Endothelial cell of umbilical vein (primary cell): ENCODE results near the gene POU6F2. TPM values are rescaled to one million over a fixed set of nuclear protein-coding genes. Genes with fewer than 3 reads are reported as not detected.

ENCODE experiments used
- BruUV-seq: library from RNA; stranded (reverse); fragments of 400-500 nt; replicated peaks from 2 replicates; lab custom pipeline; 2021; lab: Mats Ljungman, UMichigan
- CTCF ChIA-PET: fragments of 300-600, 350-600 bp; sonication (Branson Sonifier 250); formaldehyde crosslinking; loops from one replicate; lab custom pipeline; 2021; ENCODE audit warnings: antibody characterized with exemption, inconsistent platforms; lab: Charles Lee
- POLR2A ChIA-PET: fragments of 300-600, 350-600 bp; sonication (Branson Sonifier 250); formaldehyde crosslinking; loops from one replicate; lab custom pipeline; 2021; ENCODE audit warnings: antibody characterized with exemption, inconsistent platforms; lab: Charles Lee
- DNase-seq: peaks from one replicate; pipeline ENCODE4 v3.0.0-alpha.2; 2011; ENCODE audit warnings: low read depth, low spot score
- FAIRE-seq: peaks from 2 replicates; lab custom pipeline; 2011; peaks lifted over from hg19 to GRCh38; lab: Jason Lieb, UNC
- H2AFZ ChIP-seq: 2 replicates; pipeline ENCODE4 v1.6.0; 2012; ENCODE audit warnings: low read depth, low read length, control low read depth, inconsistent platforms
- H3K27ac ChIP-seq: 2 replicates; pipeline ENCODE4 v1.5.1; 2011; ENCODE audit warnings: low read depth, mild to moderate bottlenecking, control low read depth, low read length, moderate library complexity; ENCODE audit not compliant: insufficient read depth
- H3K27me3 ChIP-seq, 2 experiments: 2 replicates each; pipeline versions ENCODE4 v1.6.0 to v1.6.1; 2011; ENCODE audit warnings: low read length in 2 of 2, mixed read lengths in 1 of 2; ENCODE audit not compliant: control insufficient read depth in 2 of 2, insufficient read depth in 2 of 2
- H3K36me3 ChIP-seq, 2 experiments: 2 replicates in 1 of 2; 3 replicates in 1 of 2; pipeline ENCODE4 v1.5.1; 2011; ENCODE audit warnings: low read length in 2 of 2, mild to moderate bottlenecking in 1 of 2, moderate library complexity in 1 of 2; ENCODE audit not compliant: control insufficient read depth in 2 of 2, insufficient read depth in 2 of 2; ENCODE audit errors: extremely low read depth in 1 of 2
- H3K4me1 ChIP-seq: 3 replicates; pipeline ENCODE4 v1.5.1; 2011; ENCODE audit warnings: mild to moderate bottlenecking, low read length; ENCODE audit not compliant: control insufficient read depth, insufficient read depth; ENCODE audit errors: extremely low read depth
- H3K4me2 ChIP-seq: 2 replicates; pipeline ENCODE4 v1.6.1; 2011; ENCODE audit warnings: low read length, control low read depth, mixed read lengths; ENCODE audit not compliant: insufficient read depth
- H3K4me3 ChIP-seq, 3 experiments: fragments of 200-600 bp in 1 of 3; sonication (generic), shearing (Covaris generic) in 1 of 3; replicated peaks in 1 of 3; 2 replicates each; pipeline ENCODE4 v1.5.1; 2011 to 2016; ENCODE audit warnings: control low read depth in 3 of 3, low read length in 3 of 3, mild to moderate bottlenecking in 2 of 3, inconsistent platforms in 1 of 3, low read depth in 1 of 3, moderate library complexity in 1 of 3; ENCODE audit not compliant: insufficient read depth in 1 of 3
- H3K79me2 ChIP-seq: 2 replicates; pipeline ENCODE4 v1.6.0; 2012; ENCODE audit warnings: low read length, inconsistent platforms; ENCODE audit not compliant: control insufficient read depth, insufficient read depth
- H3K9ac ChIP-seq: replicated peaks from 2 replicates; pipeline ENCODE3; 2011; ENCODE audit warnings: low read length, control low read depth; ENCODE audit not compliant: insufficient read depth; ENCODE audit errors: extremely low read depth
- H3K9me1 ChIP-seq: replicated peaks from 3 replicates; pipeline ENCODE4 v1.6.0; 2011; ENCODE audit warnings: mild to moderate bottlenecking, low read length; ENCODE audit not compliant: control insufficient read depth, insufficient read depth; ENCODE audit errors: extremely low read depth
- H3K9me3 ChIP-seq: replicated peaks from 2 replicates; pipeline ENCODE4 v1.5.1; 2012; ENCODE audit warnings: low read length, inconsistent platforms; ENCODE audit not compliant: control insufficient read depth, insufficient read depth
- H4K20me1 ChIP-seq: replicated peaks from 2 replicates; pipeline ENCODE3; 2011; ENCODE audit warnings: mild to moderate bottlenecking, low read length; ENCODE audit not compliant: control insufficient read depth, insufficient read depth; ENCODE audit errors: extremely low read depth
- CTCF ChIP-seq, 2 donors: IDR thresholded peaks; 1 replicate in 1 of 2; 2 replicates in 1 of 2; pipeline ENCODE4 v1.5.1; 2011; ENCODE audit warnings: low read length in 2 of 2, mild to moderate bottlenecking in 2 of 2, moderate library complexity in 2 of 2, control low read depth in 1 of 2, inconsistent platforms in 1 of 2, low read depth in 1 of 2; ENCODE audit not compliant: insufficient read depth in 1 of 2; ENCODE audit errors: extremely low read depth in 1 of 2
- FOS ChIP-seq: IDR thresholded peaks from 2 replicates; pipeline ENCODE4 v1.6.1; 2011; ENCODE audit warnings: mild to moderate bottlenecking, low read length, moderate library complexity, borderline replicate concordance; ENCODE audit not compliant: insufficient read depth
- GATA2 ChIP-seq: IDR thresholded peaks from 2 replicates; pipeline ENCODE4 v1.7.0; 2011; ENCODE audit warnings: low read depth, mild to moderate bottlenecking, moderate library complexity, mixed read lengths, low read length; ENCODE audit not compliant: insufficient read length, insufficient read depth
- JUN ChIP-seq: IDR thresholded peaks from 2 replicates; pipeline ENCODE4 v1.6.1; 2011; ENCODE audit warnings: borderline replicate concordance, low read depth; ENCODE audit not compliant: insufficient read length, insufficient read depth
- MAX ChIP-seq: IDR thresholded peaks from 2 replicates; pipeline ENCODE4 v1.6.1; 2011; ENCODE audit not compliant: insufficient read depth, insufficient read length
- MYC ChIP-seq: IDR thresholded peaks from one replicate; pipeline ENCODE4 v1.6.1; 2011; ENCODE audit warnings: mild to moderate bottlenecking, low read depth, low read length
- POLR2AphosphoS5 ChIP-seq: IDR thresholded peaks from 2 replicates; pipeline ENCODE4 v1.6.1; 2012; ENCODE audit warnings: low read depth, mild to moderate bottlenecking, control low read depth, low read length, moderate library complexity; ENCODE audit not compliant: insufficient read depth
- dilution Hi-C: fragments of 300-500 bp; cut with MboI; formaldehyde crosslinking; loops from one replicate; pipeline ENCODE4 v1.15.0; 2019; ENCODE audit warnings: low sequenced_read_pairs; ENCODE audit not compliant: extremely low pct_ligation_motif_present
- intact Hi-C: fragments of 100-400 bp; cut with micrococcal nuclease; formaldehyde crosslinking; loops from one replicate; pipeline ENCODE4 v1.10.0; 2022
- polyA plus RNA-seq, 4 experiments: library from polyadenylated mRNA; depleted of rRNA in 3 of 4; stranded (reverse) in 3 of 4; unstranded in 1 of 4; fragments of >200 nt; gene quantifications; 2 replicates each; pipeline versions ENCODE4 v1.2.1 to v1.2.3, GENCODE V29; 2011 to 2012; ENCODE audit warnings: missing spikeins in 1 of 4
- total RNA-seq: library from RNA; stranded (reverse); gene quantifications from 2 replicates; pipeline ENCODE4 v1.2.3, GENCODE V29; 2021

Gene POU6F2
- total and polyA plus RNA-seq, 2 donors (not counting 3 experiments of a cell fraction or from before 2014, with no cell fraction given) = 0.29 TPM; not detected in 1

- ChIA-PET POLR2A (no interaction called here), CTCF (interaction anchor here (1.2 kb wide), 1 partner anchor 9 kb away, joined by 3 read pairs; no protein-coding TSS in a partner anchor)
- Histone ChIP-seq H3K9ac (no peak overlapping the region), H3K79me2 (no peaks in the 10 kb centered on the region), H3K4me2 (no peak overlapping the region), H3K36me3 (no peaks in the 10 kb centered on the region), H2AFZ (no peak overlapping the region), H3K9me3 (no peaks in the 10 kb centered on the region), H3K27ac (no peak overlapping the region), H3K27me3 (no peaks in the 10 kb centered on the region), H3K4me3 (no peak overlapping the region), H4K20me1 (no peaks in the 10 kb centered on the region), H3K4me1 (no peaks in the 10 kb centered on the region), H3K9me1 (no peaks in the 10 kb centered on the region)
- no peak for TF ChIP-seq POLR2AphosphoS5
- no peak for TF ChIP-seq MAX
- TF ChIP-seq CTCF (IDR thresholded peaks at IDR 0.05; ENCODE audit: extremely low read depth in 1 of 2, insufficient read depth in 1 of 2, low read depth in 1 of 2, low read length in 2 of 2) = no peak
- no peak for TF ChIP-seq JUN
- TF ChIP-seq FOS = no peak
- no peak for TF ChIP-seq GATA2
- no peak for TF ChIP-seq MYC
- intact Hi-C loops = no loop called here
- dilution Hi-C loops = no loop called here
- no peak for DNase-seq
- BruUV-seq = no TSS peak
- no peak for FAIRE-seq
Measured at GRCh38 chr7:39394105-39394680, 416.5 kb downstream of the POU6F2 start.
